ENCODE measurements around the gene OR10H1.
"Not testable (repeated sequence)": the region's sequence is repeated elsewhere in the genome, so short reads cannot be mapped to it uniquely, and the experiment has no call there.

The OR10H1 gene

DNA sequence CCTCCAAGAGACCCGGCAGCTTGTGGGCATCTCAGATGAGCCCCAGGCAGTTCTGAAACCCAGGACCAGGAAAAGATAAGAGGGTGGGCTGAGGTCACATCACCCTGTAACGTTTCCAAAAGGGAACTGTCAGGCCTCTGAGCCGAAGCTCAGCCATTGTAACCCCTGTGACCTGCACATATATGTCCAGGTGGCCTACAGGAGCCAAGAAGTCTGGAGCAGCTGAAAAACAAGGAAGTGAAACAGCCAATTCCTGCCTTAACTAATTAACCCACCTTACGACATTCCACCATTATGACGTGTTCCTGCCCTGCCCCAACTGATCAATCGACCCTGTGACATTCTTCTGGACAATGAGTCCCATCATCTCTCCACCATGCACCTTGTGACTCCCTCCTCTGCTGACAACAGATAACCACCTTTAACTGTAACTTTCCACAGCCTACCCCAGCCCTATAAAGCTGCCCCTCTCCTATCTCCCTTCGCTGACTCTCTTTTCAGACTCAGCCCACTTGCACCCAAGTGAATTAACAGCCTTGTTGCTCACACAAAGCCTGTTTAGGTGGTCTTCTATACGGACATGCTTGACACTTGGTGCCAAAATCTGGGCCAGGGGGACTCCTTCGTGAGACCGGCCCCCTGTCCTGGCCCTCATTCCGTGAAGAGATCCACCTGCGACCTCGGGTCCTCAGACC, 13.3 kb upstream of the OR10H1 start:
- DNase-seq (ENCODE audit: low read depth): not testable (repeated sequence)

DNA sequence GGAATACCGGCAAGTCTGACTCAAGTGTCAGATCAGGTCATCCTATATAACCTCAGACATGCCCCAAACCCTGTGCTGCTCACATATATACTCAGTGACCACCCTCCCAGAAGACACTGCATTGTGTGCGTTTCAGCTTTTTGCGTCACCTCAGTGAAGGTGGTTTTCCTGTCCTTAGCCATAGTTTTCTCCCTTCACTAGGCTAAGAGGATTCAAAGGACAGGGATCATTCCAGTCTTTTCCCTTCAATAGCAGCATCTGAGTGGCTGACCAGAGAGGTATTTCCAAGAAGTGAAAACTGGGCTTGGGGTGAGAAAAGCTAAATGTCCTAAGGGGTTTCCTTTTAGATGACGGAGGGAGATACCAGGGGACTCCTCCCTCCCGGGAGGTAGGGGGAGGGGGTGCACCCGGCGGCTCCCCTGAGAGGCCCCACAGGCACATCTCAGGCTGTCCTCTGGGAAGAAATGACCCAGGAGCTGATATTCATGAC, 12.7 kb upstream of the OR10H1 start:
- DNase-seq (ENCODE audit: low read depth): no peak

- DNase-seq (ENCODE audit: low read depth): no peak
Measured at GRCh38 chr19:15825753-15826152, 10.3 kb upstream of the OR10H1 start.

DNA sequence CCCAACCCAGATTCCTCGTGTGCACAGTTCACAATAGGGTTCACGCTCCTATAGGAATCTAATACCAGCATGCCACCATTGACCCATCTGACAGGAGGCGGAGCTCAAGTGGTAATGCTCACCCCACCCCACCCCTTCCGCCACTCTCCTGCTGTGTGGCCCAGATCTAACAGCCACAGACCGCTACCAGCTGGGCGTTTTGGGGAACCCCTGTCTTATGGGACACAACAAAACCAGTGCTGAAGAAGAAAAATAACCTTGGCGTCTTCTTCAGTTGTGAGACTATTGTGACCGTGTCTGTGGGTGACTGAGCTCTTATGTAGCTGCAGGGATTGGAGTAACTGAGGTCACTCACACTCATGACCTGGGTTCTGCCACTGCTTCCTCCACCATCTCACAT, 5.2 kb upstream of the OR10H1 start:
- no peak for DNase-seq (ENCODE audit: low read depth)

- no peak for DNase-seq (ENCODE audit: low read depth)
Measured at GRCh38 chr19:15813916-15814315, 1.5 kb downstream of the OR10H1 start.

DNA sequence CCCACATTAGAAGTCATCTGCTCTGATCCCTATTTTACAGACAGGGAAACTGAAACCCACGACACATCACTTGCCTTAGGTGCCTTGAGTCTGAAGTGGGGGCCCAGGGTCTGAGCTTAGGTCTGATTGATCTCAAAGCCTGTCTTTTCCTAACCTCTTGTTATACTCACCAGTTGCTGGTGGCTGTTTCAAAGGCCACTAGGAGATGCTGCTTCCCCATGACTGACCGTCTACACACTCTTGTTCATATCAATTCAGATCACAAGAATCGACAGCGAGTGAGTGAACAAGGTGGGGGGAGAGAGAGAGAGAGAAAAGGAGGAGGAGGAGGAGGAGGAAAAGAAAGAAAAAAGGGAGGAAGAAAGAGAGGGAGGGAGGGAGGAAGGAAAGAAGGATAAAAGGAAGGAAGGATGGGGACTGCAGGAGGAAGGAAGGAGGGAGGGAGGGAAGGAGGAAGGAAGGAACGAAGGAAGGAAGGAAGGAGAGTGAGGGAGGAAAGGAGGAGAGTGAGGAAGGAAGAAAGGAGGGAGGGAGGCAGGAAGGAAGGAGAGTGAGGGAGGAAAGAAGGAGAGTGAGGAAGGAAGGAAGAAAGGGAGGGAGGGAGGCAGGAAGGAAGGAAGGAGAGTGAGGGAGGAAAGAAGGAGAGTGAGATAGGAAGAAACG, 3.3 kb downstream of the OR10H1 start:
- DNase-seq (ENCODE audit: low read depth): no peak

- no peak for DNase-seq (ENCODE audit: low read depth)
Measured at GRCh38 chr19:15811476-15811875, 4.0 kb downstream of the OR10H1 start.

DNA sequence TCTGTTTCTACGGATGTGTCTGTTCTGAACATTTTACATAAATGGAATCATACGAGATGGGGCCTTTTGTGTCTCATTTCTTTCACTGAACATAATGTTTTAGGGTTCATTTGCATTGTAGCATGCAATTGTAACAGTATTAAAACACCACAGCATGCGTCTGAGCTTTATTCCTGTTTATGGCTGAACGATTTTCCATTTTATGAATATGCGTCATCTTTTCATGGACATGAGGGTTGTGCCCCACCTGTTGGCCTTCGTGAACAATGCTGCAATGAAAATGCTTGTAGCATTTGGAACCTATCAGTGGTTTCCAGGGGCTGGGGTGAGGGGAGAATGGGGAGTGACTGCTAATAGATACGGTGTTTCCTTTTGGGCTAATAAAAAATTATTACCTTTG, 5.1 kb downstream of the OR10H1 start:
- DNase-seq (ENCODE audit: low read depth): no peak

GRCh38 chr19:15794279-15794678, 21.2 kb downstream of the OR10H1 start:
- not testable (repeated sequence) for DNase-seq (ENCODE audit: low read depth)

DNA sequence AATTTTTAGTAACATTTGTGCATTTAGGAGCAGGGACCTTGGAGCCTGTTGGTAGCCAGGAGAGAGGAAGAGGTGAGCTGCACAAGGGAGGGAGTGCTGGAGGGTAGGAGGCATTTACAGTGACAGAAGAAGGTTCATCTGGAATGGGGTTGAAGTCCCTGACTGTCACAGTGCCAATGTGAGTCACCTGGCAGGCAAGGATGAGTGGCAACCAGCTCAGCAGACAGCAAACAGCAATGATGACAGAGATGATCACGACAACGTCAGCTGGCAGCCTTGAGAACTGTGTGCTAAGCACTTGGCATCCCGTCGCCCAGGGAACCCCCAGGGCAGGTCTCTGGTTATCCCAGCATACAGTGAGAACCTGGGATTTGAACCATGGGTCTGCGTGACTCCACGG, 25.4 kb downstream of the OR10H1 start:
- no peak for DNase-seq (ENCODE audit: low read depth)

GRCh38 chr19:15788594-15789270, 26.7 kb downstream of the OR10H1 start:
- DNase-seq (ENCODE audit: low read depth): no peak

DNA sequence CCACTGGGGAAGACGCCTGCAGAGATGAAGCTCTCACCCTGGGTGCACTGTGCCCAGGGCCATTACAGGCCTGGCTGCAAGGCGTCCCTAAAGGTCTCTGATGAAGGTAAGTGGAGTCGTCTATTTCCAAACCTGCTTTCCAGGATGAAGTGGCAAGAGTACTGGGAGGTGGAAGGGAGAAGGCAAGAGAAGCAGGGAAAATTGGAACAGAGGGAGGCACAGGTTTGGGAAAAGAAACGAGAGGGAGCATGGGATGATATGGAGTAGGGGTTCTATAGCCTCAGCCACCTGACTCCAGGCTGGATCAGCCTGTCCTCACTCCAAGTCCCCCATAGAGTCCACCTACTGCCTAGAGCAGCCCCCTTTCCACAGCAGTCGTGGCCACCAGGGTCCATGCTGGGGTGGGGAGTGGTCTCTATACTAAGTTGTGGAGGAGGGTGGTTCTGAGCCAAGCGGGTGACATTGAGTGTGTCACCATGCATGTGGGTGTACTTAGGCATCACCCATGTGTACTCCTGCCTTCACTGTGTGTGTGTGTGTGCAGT, 27.8 kb downstream of the OR10H1 start, which contains the start of gene OR10H5:
Gene OR10H5, plus strand, starts transcription at position 51 of the 545 bp plus-strand sequence. CDS start 6,388 bp downstream, outside the sequence.
- DNase-seq (ENCODE audit: low read depth): no peak

DNA sequence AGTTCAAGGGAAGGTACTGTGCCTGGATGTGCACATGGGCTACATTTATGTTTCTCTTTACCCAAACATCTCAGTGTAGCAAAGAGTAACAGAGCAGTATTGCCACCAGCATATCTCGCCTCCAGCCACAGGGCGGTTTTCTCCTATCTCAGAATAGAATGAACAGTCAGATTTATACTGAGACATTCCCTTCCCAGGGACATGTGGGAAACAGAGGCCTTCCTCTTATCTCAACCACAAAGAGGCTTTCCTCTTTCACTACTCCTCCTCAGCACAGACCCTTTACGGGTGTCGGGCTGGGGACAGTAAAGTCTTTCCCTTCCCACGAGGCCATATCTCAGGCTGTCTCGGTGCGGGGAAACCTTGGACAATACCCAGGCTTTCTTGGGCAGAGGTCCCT, 32.6 kb downstream of the OR10H1 start:
- DNase-seq (ENCODE audit: low read depth): not testable (repeated sequence)

- no peak for DNase-seq (ENCODE audit: low read depth)
Measured at GRCh38 chr19:15782211-15782610, 33.3 kb downstream of the OR10H1 start.

DNA sequence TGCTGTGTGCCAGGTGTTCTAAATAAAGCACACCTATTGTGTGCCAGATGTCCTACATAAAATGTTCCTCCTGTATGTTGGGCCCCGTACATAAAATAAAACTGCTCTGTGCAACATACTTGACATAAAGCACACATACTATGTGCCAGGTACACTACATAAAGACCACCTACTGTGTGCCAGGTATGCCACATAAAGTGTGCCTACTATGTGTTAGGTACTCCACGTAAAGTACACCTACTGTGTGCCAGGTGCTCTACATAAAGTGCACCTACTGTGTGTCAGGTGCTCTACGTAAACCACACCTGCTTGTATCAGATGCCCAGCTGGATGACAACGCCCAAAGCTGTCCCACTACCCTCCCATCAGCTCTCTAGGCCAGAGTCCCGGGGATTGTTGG, 33.8 kb downstream of the OR10H1 start:
- no peak for DNase-seq (ENCODE audit: low read depth)

DNA sequence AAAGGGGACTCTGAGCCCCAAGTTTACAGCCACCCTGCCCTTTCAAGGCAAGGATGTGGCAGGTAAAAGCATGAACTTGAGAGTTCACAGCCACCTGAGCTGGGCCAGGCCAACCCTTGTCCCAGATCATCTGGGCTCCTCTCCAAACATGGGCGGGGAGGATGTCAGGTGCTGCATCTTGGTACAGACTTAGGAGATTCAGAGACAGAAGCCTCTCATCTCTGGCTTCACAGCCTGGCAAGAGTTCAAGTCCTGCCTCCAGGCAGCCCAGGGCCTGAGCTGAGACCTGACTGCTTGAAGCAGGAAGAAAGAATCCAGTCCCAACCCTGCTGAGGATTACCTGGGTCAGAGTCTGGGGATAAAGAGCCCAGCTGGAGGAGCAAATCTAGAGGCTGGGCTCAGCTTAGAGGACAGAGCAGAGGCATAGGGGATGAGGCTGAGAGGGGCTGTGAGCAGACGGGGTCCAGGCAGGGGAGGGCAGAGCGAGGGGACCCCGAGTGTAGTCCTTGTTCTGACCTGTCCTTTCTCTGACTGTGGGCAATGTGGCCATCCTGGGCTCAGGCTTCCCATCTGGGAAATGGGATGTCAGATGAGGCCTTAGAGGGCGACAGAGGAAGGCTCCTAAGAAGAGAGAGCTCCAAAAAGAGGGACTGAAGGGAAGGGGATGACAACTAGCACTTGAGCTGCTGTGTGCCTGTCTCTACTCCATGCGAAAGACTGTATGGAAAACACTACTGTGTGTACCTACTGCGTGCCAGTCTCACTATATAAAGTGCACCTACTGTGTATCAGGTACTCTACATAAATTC, 34.6 kb downstream of the OR10H1 start:
- no peak for DNase-seq (ENCODE audit: low read depth)

- no peak for DNase-seq (ENCODE audit: low read depth)
Measured at GRCh38 chr19:15779756-15780476, 35.5 kb downstream of the OR10H1 start.

- no peak for DNase-seq (ENCODE audit: low read depth)
Measured at GRCh38 chr19:15776991-15777970, 38.2 kb downstream of the OR10H1 start.

DNA sequence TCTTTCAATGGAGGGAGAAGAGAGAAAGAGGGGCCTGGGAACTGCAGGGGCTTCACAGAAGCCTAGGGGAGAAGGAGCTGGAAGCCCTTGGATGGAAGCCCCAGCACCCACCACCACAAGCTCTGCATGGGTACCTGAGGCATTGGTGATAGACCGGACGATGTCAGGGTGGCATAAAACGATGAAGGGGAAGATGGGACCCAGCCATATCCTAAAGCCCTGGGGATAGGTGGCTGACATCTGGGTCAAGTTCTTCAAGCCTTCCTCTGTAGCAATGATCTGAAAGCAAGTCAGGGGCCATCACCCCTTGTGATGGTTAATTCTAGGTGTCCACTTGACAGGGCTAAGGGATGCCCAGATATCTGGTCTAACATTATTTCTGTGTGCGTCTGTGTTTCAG, 39.2 kb downstream of the OR10H1 start:
- no peak for DNase-seq (ENCODE audit: low read depth)

GRCh38 chr19:15775249-15775648, 40.2 kb downstream of the OR10H1 start:
- DNase-seq (ENCODE audit: low read depth): no peak

All from stimulated activated CD8-positive, alpha-beta memory T cell treated with anti-CD3 and anti-CD28 coated beads, Interleukin-4, amount 100 ng/mL, for 24 hours (primary cell).